GDM1 (cell line): ENCODE data around the gene RBM45.
"Not testable (repeated sequence)": the region's sequence is repeated elsewhere in the genome, so short reads cannot be mapped to it uniquely, and the experiment has no call there.

ENCODE experiments used
- DNase-seq: peaks from one replicate; lab custom pipeline; 2025; lab: John Stamatoyannopoulos, UW

The RBM45 gene

DNA sequence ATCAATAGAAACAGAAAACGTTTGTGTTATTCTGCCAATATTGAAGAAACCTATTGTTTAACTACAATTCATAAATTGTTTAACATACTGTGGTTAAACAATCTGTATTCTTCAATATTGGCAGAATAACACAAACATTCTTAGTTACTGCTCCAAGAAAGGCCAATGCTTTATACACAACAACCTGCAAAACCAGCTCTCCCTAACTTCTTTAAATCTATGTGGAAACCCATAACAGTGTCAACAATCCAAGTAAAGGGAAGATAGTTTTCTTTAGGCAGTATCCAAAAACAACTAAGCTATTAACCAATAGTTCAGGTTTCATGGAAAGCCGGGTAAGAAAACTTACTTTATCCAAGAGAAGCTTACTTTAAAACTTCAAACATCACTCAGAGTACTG, 6.2 kb upstream of the RBM45 start:
- no peak for DNase-seq

DNA sequence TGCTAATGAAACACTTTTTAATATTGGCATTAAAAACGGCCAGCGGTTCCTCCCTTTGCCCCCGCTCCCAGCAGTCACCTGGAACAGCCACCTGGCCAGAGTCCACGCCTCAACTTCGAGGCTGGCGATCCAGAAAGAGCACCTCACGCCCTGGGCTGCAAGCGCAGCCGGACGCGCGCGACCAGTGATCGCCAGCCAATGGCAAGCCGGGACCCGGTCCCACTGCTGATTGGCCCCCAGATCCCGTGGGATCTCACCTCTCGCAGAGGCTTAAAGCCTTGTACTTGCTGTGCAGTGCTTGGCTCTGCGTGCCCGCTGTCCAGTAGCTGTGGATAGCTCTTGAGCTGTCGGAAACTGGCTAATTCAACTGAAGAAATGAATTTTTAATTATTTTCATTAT, 4.1 kb upstream of the RBM45 start:
- DNase-seq = no peak

DNA sequence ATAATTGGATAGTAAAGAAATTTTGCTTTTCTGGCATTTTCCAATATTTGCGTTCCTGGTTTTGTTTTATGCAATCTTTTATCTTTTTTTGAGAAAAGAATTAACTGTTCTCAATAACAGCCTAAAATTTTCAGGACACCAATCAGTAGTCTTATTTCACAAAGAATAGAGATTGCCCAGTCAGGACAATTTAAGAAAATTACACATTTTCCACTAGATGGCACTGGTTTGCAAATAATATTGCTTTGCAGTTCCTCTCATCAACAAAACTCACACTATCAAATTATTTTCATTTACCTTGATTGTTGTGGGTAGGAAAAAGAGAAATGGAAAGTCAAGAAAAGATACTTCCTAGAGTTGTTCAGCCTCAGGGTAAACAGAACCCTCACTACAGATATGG, 2.4 kb upstream of the RBM45 start:
- DNase-seq = peak; percentile 6

DNA sequence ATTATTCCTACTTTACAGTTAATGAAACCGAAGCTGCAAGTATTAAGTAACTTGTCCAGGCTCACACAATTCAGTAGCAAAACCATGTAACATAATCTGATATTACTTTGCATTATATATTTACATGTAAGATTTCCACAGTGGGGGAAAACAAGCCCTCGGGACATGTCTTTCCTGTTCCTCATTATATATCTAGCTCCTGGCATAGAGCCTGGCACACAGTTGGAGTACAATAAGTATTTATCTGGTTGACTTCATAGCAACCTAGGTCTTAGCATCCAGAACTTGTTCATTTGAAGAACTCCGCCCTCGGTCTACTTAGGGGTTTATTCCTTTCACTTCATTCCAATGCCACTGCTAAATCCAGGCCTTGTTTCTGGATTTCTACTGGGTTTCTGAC, 1.6 kb upstream of the RBM45 start:
- no peak for DNase-seq

DNA sequence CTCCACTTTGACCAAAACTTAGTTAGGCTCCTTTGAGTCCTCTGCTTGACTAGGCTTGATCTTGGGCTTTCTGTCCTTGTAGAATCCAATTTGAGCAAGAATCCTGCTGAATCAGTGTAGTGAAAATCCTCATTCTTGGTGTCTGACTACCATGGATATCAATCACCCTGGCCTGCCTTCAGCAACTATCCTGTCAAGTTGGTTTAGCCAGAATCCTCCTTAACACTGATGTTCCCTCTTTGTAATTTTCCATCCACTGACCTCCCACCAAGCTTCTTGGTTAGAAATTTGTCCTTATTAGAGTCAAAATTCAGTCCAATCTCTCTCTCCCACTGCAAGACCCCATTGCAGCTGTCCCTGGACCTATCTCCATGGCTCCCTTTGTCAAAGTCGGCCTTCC, 494 bp upstream of the RBM45 start:
- no peak for DNase-seq

DNA sequence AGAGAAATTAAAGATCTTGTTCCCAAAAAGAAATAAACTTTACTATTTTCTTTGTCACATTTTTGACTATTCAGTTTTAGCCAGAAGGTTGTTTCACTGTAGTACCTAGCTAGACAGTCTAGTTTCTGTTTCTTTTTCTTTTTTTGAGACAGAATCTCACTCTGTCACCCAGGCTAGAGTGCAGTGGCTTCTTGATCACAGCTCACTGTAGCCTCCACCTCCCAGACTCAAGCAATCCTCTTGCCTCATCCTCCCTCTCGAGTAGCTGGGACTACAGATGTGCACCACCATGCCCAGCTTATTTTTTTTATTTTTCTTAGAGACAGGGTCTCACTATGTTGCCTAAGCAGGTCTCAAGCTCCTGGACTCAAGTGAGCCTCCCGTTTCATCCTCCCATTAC, 2.2 kb downstream of the RBM45 start:
- no peak for DNase-seq

DNA sequence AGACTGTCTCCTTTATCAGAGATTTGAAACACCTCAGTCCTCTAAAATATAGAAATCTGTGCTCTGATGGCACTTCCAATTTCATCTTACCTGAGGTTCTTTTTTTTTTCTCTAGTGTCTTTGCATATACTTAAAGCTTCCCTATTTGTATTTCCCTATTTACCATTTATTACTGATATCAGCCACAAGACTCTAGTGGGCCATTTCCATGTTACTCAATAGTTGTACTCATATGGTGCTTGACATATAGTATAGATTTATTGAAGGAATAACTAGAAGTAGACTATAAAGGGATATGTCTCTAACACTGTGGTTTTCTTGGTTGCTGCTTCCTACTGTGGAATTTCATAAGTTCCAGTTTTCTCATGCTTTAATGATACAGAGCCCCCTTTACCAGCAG, 3.0 kb downstream of the RBM45 start:
- no peak for DNase-seq

DNA sequence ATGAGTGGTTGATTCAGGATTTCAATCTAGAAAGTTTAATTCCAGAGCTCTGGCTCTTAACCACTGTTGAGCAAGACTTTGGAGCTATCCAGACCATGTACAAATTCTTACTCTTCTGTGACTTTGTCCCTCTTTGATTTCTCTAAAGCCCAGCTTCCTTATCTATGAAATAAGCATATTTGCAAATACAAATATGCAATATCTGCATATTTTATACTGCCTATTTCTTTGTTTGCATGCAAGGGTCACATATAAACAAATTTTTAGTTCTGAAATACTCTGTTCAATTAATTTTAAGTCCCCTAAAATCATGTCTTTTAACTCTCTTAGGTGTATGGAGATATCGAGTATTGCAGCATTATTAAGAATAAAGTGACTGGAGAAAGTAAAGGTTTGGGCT, 5.5 kb downstream of the RBM45 start:
- no peak for DNase-seq

DNA sequence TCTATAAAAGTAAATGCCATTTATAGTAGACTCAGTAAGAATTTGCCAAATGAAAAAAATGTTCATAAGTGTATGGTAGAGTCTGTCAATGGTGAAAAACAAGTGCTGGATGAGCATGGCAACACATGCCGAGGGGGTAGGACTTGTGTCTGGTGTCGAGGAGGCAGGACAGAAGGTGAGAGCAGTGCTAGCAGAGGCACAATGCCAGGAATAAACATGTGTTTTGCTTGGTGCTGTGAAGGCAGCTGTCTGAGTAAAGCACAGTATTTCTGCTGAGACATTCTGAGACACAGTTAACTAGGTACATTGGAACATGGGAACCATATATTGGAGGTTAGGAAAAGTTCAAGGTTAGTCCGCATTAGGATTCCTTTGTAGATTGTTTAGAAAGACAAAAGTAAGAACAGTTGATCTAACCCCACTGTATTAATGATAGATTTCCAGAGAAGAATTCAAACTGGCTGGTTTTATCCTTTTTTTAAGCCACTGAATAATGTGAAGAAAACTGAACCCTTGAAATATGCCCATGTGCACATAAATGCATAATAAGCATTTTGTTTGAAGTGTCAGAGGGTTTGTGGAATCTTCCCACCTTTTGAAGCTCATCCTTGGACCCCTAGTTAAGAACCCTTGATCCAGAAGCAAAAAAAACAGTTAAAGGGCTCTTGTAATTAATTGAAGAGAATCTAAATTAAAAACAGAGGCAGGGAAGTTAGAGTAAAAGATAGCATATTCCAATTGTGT, 7.1 kb downstream of the RBM45 start:
- DNase-seq = no peak

DNA sequence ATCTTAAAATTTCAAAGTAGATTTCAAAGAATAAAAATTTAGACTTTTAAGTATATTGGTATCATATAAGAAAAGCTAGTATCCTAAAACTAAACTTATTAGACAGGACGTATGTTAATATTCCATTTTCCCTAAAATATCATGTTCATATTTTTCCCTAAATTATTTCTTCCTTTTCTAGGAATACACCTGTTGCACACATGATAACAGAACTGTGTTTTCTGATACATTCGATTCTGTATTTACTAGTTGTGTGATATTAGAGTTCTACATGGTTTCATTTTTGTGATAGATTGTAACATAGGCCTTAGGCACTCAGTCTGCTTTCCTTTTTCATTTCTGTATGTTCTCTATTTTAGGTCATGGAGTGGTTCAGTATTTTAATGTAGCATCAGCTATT, 10.9 kb downstream of the RBM45 start:
- DNase-seq = no peak

DNA sequence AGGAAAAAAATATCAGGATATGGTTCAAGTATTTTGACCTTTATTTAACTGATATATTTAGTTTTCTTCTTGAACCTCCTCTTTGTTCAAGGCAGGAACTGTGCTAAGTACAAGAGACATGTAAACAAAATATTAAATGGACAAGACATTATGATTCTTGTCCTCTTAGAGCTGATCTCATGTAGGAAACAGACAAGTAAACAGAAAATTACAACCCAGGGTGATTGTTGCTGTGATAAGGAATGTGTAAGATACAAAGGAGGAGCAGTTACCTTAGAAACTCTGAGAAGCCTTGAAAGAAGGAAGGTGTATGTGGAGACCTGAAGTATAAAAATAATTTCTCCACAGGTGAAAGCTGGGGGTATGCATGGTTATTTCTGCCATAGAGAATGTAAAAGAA, 12.9 kb downstream of the RBM45 start:
- no peak for DNase-seq

DNA sequence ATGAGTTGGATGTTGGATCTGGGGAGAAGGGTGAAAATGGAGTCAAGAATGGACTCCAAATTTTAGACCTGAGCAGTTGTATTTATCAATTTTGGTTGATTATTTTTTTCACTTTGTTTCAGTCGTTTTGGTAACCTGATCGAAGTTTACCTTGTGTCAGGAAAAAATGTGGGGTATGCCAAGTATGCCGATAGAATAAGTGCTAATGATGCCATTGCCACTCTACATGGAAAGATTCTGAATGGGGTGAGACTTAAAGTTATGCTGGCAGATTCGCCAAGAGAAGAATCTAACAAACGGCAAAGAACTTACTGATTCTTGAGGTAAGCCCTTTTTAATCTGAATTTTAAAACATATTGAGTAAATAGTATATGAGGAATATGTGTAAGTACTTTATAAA, 13.6 kb downstream of the RBM45 start:
- DNase-seq = no peak

DNA sequence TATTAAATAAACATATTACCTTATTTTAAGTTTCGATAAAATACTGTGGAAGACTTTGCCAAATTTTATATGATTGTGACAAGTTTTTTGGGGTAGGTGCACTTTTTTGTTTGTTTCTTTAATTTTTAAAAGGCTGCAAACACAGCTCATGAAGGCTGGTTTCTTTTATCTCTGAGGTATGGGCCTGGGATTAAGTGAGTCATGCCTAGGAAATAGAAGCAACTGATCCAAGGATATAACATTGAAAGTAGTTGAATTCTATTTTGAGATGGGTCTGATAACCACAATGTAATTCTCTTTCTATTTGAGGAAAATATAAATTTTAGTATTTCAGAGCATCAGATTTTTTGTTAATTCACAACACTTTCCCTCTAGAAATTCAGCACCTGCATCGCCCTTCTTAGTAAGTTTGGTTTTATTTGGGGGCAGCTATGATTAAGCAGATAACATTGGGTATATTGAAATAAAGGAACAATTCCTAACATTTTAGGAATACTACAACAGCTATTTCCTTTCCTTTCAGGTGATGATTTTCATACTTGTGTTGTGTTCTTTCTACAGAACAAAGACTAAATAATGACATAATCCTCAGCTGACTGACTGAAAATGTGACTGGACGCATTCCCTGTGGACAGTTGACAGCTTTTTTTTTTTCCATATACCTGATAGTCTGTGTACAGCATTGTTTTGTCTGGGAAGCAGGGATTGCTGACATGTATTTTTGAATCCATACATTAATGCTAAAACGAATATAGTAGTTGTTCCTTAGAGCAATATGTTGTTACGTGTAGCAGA, 16.8 kb downstream of the RBM45 start:
- DNase-seq = no peak

DNA sequence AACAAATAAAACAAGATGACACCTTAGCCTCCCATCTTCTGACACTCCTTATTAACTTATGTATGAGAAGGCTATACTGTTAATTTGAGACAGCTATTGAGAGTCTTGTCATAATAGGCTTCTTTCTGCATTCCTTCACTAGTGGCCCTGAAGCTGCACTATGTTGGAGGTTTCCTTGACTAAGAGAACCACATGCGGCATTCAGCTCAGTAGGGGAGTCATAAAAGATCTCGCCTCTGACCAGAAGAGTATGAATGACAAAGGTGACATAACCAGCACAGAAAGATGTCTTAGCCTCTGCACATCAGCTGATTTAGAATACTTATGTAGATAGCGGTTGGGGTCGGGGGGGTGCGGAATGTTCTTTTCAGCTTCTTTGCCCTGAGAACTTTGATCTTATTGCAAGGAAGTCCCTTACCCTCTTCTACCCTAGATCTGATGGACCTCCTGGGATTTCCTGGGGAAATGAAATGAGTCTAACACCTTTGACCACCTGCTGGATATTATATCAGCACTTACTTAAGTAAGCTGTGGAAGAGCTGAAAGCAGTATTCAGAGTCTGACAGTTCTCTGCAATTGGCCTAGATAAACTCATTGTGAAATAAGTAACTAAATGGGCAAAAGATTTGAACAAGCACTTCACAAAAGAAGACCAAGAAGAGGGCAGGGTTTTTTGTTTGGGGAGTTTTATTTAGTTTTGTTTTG, 24.2 kb downstream of the RBM45 start:
- DNase-seq = no peak

DNA sequence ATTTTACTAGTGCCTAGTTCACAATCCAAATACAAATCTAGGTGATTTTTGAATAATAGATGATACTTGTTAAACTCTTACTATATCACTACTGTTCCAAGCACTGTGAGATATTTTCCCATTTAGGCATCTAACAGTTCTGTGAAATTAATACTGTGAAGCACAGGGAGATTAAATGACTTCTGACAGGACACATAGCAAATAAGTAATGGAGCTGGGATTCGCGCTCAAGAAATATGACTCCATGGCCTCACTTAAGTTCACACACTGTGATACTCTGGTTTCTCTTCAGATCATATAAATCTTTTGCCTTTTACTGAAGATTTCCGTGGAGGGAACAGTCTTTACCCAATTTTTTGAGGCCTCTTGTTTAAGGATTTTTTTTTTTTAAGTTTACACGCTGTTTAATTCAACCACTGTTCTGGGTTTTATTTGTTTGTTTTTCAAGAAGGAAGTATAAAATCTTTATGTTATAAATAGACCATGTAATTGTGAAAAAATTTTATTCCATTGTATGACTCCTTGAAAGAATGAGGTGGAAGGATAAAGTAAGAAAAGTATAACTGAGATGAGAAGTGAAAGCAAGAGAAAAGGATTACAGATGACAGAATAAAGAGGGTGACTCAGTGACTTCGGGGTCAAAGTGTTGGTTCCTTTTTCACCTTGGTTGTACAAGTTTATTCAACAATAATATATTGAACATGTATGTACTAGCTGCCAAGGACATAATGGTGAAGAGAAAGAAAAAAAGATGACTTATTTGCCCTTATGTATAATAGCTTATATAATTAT, 30.2 kb downstream of the RBM45 start:
- DNase-seq = no peak

DNA sequence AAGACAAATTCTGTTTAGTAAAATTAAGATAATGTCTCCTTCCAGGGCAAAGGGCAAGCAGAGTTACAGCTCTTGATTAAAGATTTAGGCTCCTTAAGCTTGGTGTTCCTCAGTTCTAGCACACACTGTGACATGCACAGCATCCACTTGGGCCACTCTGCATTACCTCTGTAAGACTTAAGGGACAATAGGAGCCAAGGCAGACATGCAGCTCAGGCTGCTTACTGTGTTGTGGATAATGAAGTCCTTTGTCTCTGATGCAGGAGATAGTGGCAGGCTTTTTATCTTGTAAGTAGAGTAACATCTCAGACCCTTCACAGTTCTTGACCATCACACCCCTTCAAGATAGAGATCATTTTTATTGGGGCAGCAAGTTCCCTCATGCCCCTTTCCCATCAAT, 31.2 kb downstream of the RBM45 start:
- DNase-seq = no peak

DNA sequence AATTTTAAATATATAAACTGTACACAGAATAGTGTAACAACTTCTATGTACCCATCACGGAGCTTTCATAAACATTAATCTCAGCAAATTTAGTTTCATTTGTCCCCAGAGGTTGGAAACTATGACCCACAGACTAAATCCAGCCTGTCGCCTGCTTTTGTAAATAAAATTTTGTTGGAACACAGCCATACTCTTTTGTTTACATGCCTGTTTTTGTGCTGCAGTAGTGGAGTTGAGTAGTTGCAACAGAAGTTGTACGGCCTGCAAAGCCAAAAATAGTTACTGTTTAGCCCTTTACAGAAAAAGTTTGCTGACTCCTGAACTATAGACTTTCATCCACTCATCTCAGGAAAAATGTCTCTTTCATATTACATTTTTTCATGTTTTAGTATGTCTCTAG, 39.8 kb downstream of the RBM45 start:
- no peak for DNase-seq

DNA sequence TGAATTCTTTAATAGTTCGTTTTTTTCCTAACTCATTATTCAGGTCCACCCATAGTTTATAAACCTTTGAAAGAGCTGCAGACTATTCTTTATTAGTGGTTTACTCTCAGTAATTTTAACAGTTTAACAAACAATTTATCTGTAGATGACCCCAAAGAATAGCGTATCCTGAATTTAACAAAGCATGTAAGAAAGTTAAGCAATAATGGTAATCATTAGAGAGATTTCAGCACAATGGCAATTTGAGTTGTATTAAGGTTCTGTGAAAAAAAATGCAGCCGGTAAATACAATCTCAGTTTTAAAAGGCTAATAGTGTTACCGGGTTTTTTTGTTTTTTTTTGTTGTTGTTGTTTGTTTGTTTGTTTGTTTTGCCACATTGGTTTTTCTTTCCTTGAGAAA, 40.3 kb downstream of the RBM45 start:
- no peak for DNase-seq

DNA sequence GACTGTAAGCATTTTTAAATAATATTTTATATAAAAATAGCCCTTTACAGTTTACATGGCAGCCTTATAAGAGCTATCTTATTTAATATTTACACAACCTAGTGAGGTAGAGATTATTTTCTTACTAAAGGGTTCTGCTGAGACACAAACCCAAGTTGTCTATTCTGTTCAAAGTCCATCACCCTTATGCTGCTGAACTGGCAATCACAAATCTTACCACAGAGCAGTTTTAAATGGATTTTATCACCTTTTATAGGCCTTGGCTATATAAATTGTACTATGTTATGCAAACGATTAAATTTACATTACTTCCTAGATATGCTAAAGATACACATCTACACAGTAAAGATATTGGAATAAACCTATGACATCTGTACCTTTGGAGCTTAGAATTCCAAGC, 40.7 kb downstream of the RBM45 start:
- no peak for DNase-seq

DNA sequence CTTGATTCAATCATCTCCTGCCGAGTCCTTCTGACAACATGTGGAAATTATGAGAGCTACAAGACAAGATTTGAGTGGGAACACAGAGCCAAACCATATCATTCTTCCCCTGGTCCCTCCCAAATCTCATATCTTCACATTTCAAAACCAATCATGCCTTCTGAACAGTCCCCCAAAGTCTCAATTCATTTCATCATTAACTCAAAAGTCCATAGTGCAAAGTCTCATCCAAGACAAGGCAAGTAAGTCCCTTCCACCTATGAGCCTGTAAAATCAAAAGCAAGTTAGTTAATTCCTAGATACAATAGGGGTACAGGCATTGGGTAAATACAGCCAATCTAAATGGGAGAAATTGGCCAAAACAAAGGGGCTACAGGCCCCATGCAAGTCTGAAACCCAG, 41.6 kb downstream of the RBM45 start:
- DNase-seq = not testable (repeated sequence)

DNA sequence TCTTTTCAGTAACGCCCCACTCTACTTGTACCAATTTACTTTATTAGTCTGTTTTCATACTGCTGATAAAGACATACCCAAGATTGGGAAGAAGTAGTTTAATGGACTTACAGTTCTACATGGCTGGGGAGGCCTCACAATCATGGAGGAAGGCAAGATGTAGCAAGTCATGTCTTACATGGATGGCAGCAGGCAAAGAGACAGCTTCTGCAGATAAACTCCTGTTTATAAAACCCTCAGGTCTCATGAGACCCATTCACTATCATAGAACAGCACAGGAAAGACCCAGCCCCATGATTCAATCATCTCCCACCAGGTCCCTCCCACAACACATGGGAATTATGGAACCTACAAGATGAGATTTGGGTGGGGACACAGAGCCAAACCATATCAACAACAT, 43.3 kb downstream of the RBM45 start:
- no peak for DNase-seq

DNA sequence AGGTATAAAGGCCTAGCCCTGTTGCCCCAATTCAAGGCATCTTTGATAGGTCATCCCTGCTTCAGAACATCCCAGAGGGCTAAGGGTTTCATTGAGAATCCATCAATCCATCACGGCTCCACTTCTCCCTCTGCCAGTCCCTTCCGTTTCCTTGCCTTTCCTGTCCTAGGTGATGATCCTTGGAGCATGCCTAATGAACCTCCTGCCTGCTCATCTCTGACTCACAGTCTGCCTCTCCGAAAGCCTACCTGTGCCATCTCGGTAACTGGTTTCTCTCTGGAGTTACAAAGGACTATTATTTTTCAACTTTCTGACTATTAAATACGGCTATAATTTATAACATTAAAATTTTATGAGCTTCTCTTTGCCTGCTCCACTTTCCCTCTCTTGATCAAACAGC, 45.3 kb downstream of the RBM45 start:
- no peak for DNase-seq
